ENCODE measurements around the gene RCC1. TPM values are rescaled to one million over a fixed set of nuclear protein-coding genes. Genes with fewer than 3 reads are reported as not detected.
"Not testable (repeated sequence)": the region's sequence is repeated elsewhere in the genome, so short reads cannot be mapped to it uniquely, and the experiment has no call there.

The RCC1 gene
- total and polyA plus RNA-seq, 7 donors = 7.0 to 81.6 (median 14.0) TPM

- Histone ChIP-seq H3K36me3 (ENCODE audit: insufficient read depth in 1 of 2, low read depth in 1 of 2) (peaks cover 6 to 78% of the 10 kb centered on the region in 2 donors), H3K27ac (no peak overlapping the region), H3K4me3 (no peak overlapping the region), H3K4me1 (peaks cover 3% of the 10 kb centered on the region), H3K9me3 (no peaks in the 10 kb centered on the region), H3K27me3 (ENCODE audit: insufficient read depth in 3 of 3, low read length in 2 of 3) (no peaks in the 10 kb centered on the region)
- TF ChIP-seq CTCF (IDR thresholded peaks at IDR 0.05) = no peak
- no peak for DNase-seq
- 93 to 97% (median 96%) methylated on average over 3 of the region's 3 CpGs for WGBS, 3 donors
- no peak for ATAC-seq
- intact Hi-C loops (cut with DNase I) = no loop called here
Measured at GRCh38 chr1:28466226-28466778, 39.5 kb upstream of the RCC1 start.

- no peaks in the 10 kb centered on the region for H3K9me3 ChIP-seq
- H3K27ac ChIP-seq = no peak overlapping the region
- intact Hi-C loops (cut with DNase I) = loop anchor here in 1 of 2 donors (5.0 kb wide), 1 partner anchor 63 kb away; no protein-coding TSS in a partner anchor
- H3K4me3 ChIP-seq = no peak overlapping the region
- ATAC-seq = no peak
- H3K36me3 ChIP-seq (ENCODE audit: insufficient read depth in 1 of 2, low read depth in 1 of 2) = peaks cover 8 to 62% of the 10 kb centered on the region in 2 donors
- peaks cover 6% of the 10 kb centered on the region for H3K4me1 ChIP-seq
- WGBS, 3 donors = 72 to 97% (median 79%) methylated on average over 2 of the region's 2 CpGs
- no peak for DNase-seq
- H3K27me3 ChIP-seq (ENCODE audit: insufficient read depth in 3 of 3, low read length in 2 of 3) = no peaks in the 10 kb centered on the region
- no peak for TF ChIP-seq CTCF (IDR thresholded peaks at IDR 0.05)
Measured at GRCh38 chr1:28470146-28470545, 35.7 kb upstream of the RCC1 start.

GRCh38 chr1:28479497-28479896, 26.3 kb upstream of the RCC1 start:
- WGBS, 3 donors = 95 to 99% (median 96%) methylated on average over 12 to 13 of the region's 13 CpGs
- H3K4me1 ChIP-seq; H3K27ac ChIP-seq; DNase-seq; H3K4me3 ChIP-seq; ATAC-seq; intact Hi-C loops (cut with DNase I); H3K27me3 ChIP-seq (ENCODE audit: insufficient read depth in 3 of 3, low read length in 2 of 3); H3K9me3 ChIP-seq: not testable (repeated sequence)
- H3K36me3 ChIP-seq (ENCODE audit: insufficient read depth in 1 of 2, low read depth in 1 of 2) = peaks cover 11 to 98% of the 10 kb centered on the region in 2 donors

- 90 to 93% (median 92%) methylated on average over 5 of the region's 5 CpGs for WGBS, 3 donors
- no peak for ATAC-seq
- H3K4me1 ChIP-seq = no peaks in the 10 kb centered on the region
- H3K36me3 ChIP-seq (ENCODE audit: insufficient read depth in 1 of 2, low read depth in 1 of 2) = peaks cover 11 to 98% of the 10 kb centered on the region in 2 donors
- intact Hi-C loops (cut with DNase I) = no loop called here
- H3K9me3 ChIP-seq = no peaks in the 10 kb centered on the region
- no peak for TF ChIP-seq CTCF (IDR thresholded peaks at IDR 0.05)
- H3K4me3 ChIP-seq = no peak overlapping the region
- DNase-seq = no peak
- H3K27me3 ChIP-seq (ENCODE audit: insufficient read depth in 3 of 3, low read length in 2 of 3) = no peaks in the 10 kb centered on the region
- H3K27ac ChIP-seq = no peak overlapping the region
Measured at GRCh38 chr1:28480308-28480707, 25.5 kb upstream of the RCC1 start.

- intact Hi-C loops (cut with DNase I) = no loop called here
Measured at GRCh38 chr1:28482138-28482537, 23.7 kb upstream of the RCC1 start.

More at GRCh38 chr1:28482138-28482537, 23.7 kb upstream of the RCC1 start:
- ATAC-seq (no peak), DNase-seq (no peak)
- H3K27me3 ChIP-seq (ENCODE audit: insufficient read depth in 3 of 3, low read length in 2 of 3) = no peaks in the 10 kb centered on the region
- no peak for TF ChIP-seq CTCF (IDR thresholded peaks at IDR 0.05)
- H3K27ac ChIP-seq = no peak overlapping the region
- H3K4me3 ChIP-seq = no peak overlapping the region
- 81 to 91% (median 82%) methylated on average over 3 of the region's 3 CpGs for WGBS, 3 donors
- no peaks in the 10 kb centered on the region for H3K9me3 ChIP-seq
- no peaks in the 10 kb centered on the region for H3K4me1 ChIP-seq
- peaks cover 11 to 100% of the 10 kb centered on the region in 2 donors for H3K36me3 ChIP-seq (ENCODE audit: insufficient read depth in 1 of 2, low read depth in 1 of 2)

Data from psoas muscle (tissue), 8 donors.